Measurements from ENCODE around the gene EIF5.

Gene EIF5

DNA sequence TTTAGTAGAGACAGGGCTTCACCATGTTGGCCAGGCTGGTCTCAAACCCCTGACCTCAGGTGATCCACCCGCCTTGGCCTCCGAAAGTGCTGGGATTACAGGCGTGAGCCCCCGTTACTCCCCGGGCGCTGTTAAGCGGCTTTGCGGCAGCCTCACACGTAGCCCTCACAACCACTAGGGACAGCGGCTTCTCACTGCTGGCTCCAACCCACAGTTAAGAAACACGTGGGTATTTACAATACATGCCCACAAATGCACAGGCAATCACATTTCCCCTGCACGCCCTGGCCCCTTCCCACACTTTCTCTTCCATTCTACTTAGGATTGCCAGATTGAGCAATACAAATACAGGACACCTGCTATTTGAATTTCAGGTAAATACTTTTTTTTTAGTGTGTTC, 37.0 kb upstream of the EIF5 start:
- Histone ChIP-seq H3K4me2 (ENCODE audit: low read depth, low read length, poor library complexity, severe bottlenecking) (no peak overlapping the region), H4K20me1 (ENCODE audit: insufficient read depth, low read length, poor library complexity, severe bottlenecking) (no peaks in the 10 kb centered on the region), H3K4me1 (ENCODE audit: insufficient read depth, low read length, poor library complexity, severe bottlenecking) (no peaks in the 10 kb centered on the region), H3K9ac (ENCODE audit: low read depth, low read length, poor library complexity, severe bottlenecking) (no peak overlapping the region), H2AFZ (ENCODE audit: low read length) (no peak overlapping the region), H3K9me3 (ENCODE audit: insufficient read depth, low read depth, low read length) (no peaks in the 10 kb centered on the region), H3K36me3 (ENCODE audit: insufficient read depth, low read length) (no peaks in the 10 kb centered on the region), H3F3A (ENCODE audit: low read depth) (no peaks in the 10 kb centered on the region), H3K9me2 (replicated peaks; ENCODE audit: low read depth, low read length) (no peaks in the 10 kb centered on the region), H3K79me2 (ENCODE audit: insufficient read depth, low read length) (no peaks in the 10 kb centered on the region), H3K4me3 (ENCODE audit: low read length, poor library complexity, severe bottlenecking) (no peak overlapping the region), H3K27me3 (ENCODE audit: insufficient read depth, low read length, poor library complexity, severe bottlenecking) (no peaks in the 10 kb centered on the region)
- TF ChIP-seq, protein P1, sequence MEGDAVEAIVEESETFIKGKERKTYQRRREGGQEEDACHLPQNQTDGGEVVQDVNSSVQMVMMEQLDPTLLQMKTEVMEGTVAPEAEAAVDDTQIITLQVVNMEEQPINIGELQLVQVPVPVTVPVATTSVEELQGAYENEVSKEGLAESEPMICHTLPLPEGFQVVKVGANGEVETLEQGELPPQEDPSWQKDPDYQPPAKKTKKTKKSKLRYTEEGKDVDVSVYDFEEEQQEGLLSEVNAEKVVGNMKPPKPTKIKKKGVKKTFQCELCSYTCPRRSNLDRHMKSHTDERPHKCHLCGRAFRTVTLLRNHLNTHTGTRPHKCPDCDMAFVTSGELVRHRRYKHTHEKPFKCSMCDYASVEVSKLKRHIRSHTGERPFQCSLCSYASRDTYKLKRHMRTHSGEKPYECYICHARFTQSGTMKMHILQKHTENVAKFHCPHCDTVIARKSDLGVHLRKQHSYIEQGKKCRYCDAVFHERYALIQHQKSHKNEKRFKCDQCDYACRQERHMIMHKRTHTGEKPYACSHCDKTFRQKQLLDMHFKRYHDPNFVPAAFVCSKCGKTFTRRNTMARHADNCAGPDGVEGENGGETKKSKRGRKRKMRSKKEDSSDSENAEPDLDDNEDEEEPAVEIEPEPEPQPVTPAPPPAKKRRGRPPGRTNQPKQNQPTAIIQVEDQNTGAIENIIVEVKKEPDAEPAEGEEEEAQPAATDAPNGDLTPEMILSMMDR (conservative IDR thresholded peaks at IDR 0.05; ENCODE audit: low read length) = peak; percentile 38
- TF ChIP-seq EZH2phosphoT487 (IDR thresholded peaks at IDR 0.05; ENCODE audit: borderline replicate concordance) = no peak

DNA sequence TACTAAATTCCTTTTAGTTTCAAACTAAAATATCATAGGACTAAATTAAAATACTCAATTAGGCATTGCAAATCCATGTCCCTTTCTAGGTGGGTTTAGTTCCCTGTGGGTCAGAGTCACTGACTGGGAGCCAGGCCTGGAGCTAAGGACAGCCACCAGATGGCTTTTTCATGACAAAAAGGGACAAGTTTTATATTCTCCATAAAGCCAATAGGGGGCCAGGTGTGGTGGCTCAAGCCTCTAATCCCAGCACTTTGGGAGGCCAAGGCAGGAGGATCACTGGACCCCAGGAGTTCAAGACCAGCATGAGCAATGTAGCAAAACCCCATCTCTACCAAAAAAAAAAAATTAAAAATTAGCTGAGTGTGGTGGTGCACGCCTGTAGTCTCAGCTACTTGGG, 35.4 kb upstream of the EIF5 start:
- no peaks in the 10 kb centered on the region for H3K4me1 ChIP-seq (ENCODE audit: insufficient read depth, low read length, poor library complexity, severe bottlenecking)
- H3K27me3 ChIP-seq (ENCODE audit: insufficient read depth, low read length, poor library complexity, severe bottlenecking) = no peaks in the 10 kb centered on the region
- H3F3A ChIP-seq (ENCODE audit: low read depth) = no peaks in the 10 kb centered on the region
- no peak overlapping the region for H3K9ac ChIP-seq (ENCODE audit: low read depth, low read length, poor library complexity, severe bottlenecking)
- no peak overlapping the region for H2AFZ ChIP-seq (ENCODE audit: low read length)
- no peaks in the 10 kb centered on the region for H3K9me2 ChIP-seq (replicated peaks; ENCODE audit: low read depth, low read length)
- H3K4me3 ChIP-seq (ENCODE audit: low read length, poor library complexity, severe bottlenecking) = no peak overlapping the region
- H3K9me3 ChIP-seq (ENCODE audit: insufficient read depth, low read depth, low read length) = no peaks in the 10 kb centered on the region
- H4K20me1 ChIP-seq (ENCODE audit: insufficient read depth, low read length, poor library complexity, severe bottlenecking) = no peaks in the 10 kb centered on the region
- H3K79me2 ChIP-seq (ENCODE audit: insufficient read depth, low read length) = no peaks in the 10 kb centered on the region
- H3K36me3 ChIP-seq (ENCODE audit: insufficient read depth, low read length) = no peaks in the 10 kb centered on the region
- H3K4me2 ChIP-seq (ENCODE audit: low read depth, low read length, poor library complexity, severe bottlenecking) = no peak overlapping the region
- TF ChIP-seq EZH2phosphoT487 (IDR thresholded peaks at IDR 0.05; ENCODE audit: borderline replicate concordance) = no peak
- TF ChIP-seq, protein P1 (conservative IDR thresholded peaks at IDR 0.05; ENCODE audit: low read length) = peak; percentile 64

DNA sequence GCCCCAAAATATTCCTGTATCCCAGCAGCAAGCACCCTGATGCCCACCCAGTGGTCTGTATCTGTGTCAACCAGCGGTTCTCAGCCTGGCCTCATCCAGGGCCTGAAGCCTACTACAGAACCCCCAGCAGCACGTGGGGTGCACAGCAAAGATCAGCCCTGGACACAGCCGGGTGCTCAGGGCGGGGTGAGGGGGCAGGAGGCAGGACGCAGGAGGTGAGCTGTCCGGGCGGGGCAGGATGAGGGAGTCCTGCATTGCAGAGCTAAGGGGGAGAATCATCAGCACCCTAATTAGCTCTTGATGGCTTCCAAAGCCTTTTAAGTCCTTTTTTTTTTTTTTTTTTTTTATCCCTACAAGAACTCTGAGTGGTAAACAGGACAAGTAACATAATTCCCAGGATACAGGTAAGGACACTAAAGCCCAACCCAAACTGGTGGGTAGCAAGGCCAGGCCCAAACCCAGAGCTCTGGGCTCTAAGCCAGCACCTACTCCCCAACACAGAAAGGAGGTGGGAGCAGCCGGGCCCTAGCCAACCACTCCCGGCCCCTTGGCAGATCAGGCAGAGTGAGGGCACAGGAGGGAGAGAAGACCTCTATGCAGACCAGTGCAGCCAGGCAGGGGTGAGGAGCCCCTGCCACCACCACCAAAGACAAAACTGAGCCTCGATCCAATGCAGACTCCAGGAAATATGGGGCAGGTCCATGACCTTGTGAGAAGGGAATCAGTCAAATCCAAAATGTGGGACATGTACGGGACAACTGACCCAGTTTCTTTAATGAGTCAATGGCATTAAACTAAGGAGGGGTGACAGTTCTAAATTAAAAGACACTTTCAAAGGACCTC, 32.3 kb upstream of the EIF5 start:
- Histone ChIP-seq H2AFZ (ENCODE audit: low read length) (no peak overlapping the region), H3K4me2 (ENCODE audit: low read depth, low read length, poor library complexity, severe bottlenecking) (no peak overlapping the region), H3K9me2 (replicated peaks; ENCODE audit: low read depth, low read length) (no peaks in the 10 kb centered on the region), H3K4me1 (ENCODE audit: insufficient read depth, low read length, poor library complexity, severe bottlenecking) (no peaks in the 10 kb centered on the region), H3K9ac (ENCODE audit: low read depth, low read length, poor library complexity, severe bottlenecking) (no peak overlapping the region), H3F3A (ENCODE audit: low read depth) (no peaks in the 10 kb centered on the region), H3K4me3 (ENCODE audit: low read length, poor library complexity, severe bottlenecking) (no peak overlapping the region), H3K36me3 (ENCODE audit: insufficient read depth, low read length) (no peaks in the 10 kb centered on the region), H4K20me1 (ENCODE audit: insufficient read depth, low read length, poor library complexity, severe bottlenecking) (no peaks in the 10 kb centered on the region), H3K27me3 (ENCODE audit: insufficient read depth, low read length, poor library complexity, severe bottlenecking) (no peaks in the 10 kb centered on the region), H3K9me3 (ENCODE audit: insufficient read depth, low read depth, low read length) (no peaks in the 10 kb centered on the region), H3K79me2 (ENCODE audit: insufficient read depth, low read length) (no peaks in the 10 kb centered on the region)
- no peak for TF ChIP-seq EZH2phosphoT487 (IDR thresholded peaks at IDR 0.05; ENCODE audit: borderline replicate concordance)
- TF ChIP-seq, protein P1 (conservative IDR thresholded peaks at IDR 0.05; ENCODE audit: low read length) = no peak
